ENCODE data around the gene NFXL1.

GRCh38 chr4:47891928-47892327, 22.5 kb downstream of the NFXL1 start:
- TF ChIP-seq GATA2 (IDR thresholded peaks at IDR 0.05; ENCODE audit: low read depth, low read length), result no peak
- no peak for TF ChIP-seq GATA3 (IDR thresholded peaks at IDR 0.05; ENCODE audit: low read depth, low read length)
